HepG2 (cell line): ENCODE data around the gene COX6B1. TPM values are rescaled to one million over a fixed set of nuclear protein-coding genes. Genes with fewer than 3 reads are reported as not detected.

Experiments
- DR1 ChIP-seq: sonication (generic); formaldehyde crosslinking; IDR thresholded peaks from 2 replicates; pipeline ENCODE4 v1.8.0; 2021; ENCODE audit warnings: mild to moderate bottlenecking, missing genetic modification reagents, inconsistent platforms
- FOXC1 ChIP-seq: sonication (generic); formaldehyde crosslinking; IDR thresholded peaks from 2 replicates; pipeline ENCODE4 v1.8.0; 2022; ENCODE audit warnings: mild to moderate bottlenecking, missing genetic modification reagents, borderline replicate concordance
- FOXK2 ChIP-seq: fragments of 450-650 bp; IDR thresholded peaks from 2 replicates; pipeline ENCODE4 v1.6.1; 2016
- FOXO1 ChIP-seq: sonication (generic); formaldehyde crosslinking; IDR thresholded peaks from 2 replicates; pipeline ENCODE4 v1.4.0; 2020; ENCODE audit warnings: missing genetic modification reagents
- PATZ1 ChIP-seq: sonication (generic); formaldehyde crosslinking; IDR thresholded peaks from 2 replicates; pipeline ENCODE4 v1.4.0; 2020; ENCODE audit warnings: missing genetic modification reagents
- SMAD9 ChIP-seq: sonication (generic); formaldehyde crosslinking; IDR thresholded peaks from 2 replicates; pipeline ENCODE4 v1.5.1; 2020; ENCODE audit warnings: mild to moderate bottlenecking, missing genetic modification reagents
- SP4 ChIP-seq: sonication (generic); formaldehyde crosslinking; IDR thresholded peaks from 2 replicates; pipeline ENCODE4 v1.8.1; 2023; ENCODE audit warnings: mild to moderate bottlenecking, missing genetic modification reagents
- ZNF12 ChIP-seq: sonication (generic); formaldehyde crosslinking; IDR thresholded peaks from 2 replicates; pipeline ENCODE4 v1.5.0; 2020; ENCODE audit warnings: missing genetic modification reagents
- ZNF138 ChIP-seq: sonication (generic); formaldehyde crosslinking; IDR thresholded peaks from 2 replicates; pipeline ENCODE4 v1.5.0; 2020; ENCODE audit warnings: mild to moderate bottlenecking, low read depth, missing genetic modification reagents
- ZNF143 ChIP-seq: sonication (generic); formaldehyde crosslinking; IDR thresholded peaks from 2 replicates; pipeline ENCODE4 v1.4.0; 2020; ENCODE audit warnings: missing genetic modification reagents
- ZNF235 ChIP-seq: sonication (generic); formaldehyde crosslinking; IDR thresholded peaks from 2 replicates; pipeline ENCODE4 v1.8.1; 2023; ENCODE audit warnings: mild to moderate bottlenecking, missing genetic modification reagents, borderline replicate concordance
- ZNF350 ChIP-seq: sonication (generic); formaldehyde crosslinking; IDR thresholded peaks from 2 replicates; pipeline ENCODE4 v1.4.0; 2020; ENCODE audit warnings: mild to moderate bottlenecking, low read depth, missing genetic modification reagents, borderline replicate concordance
- ZNF383 ChIP-seq: sonication (generic); formaldehyde crosslinking; IDR thresholded peaks from 2 replicates; pipeline ENCODE4 v1.4.0; 2020; ENCODE audit warnings: missing genetic modification reagents, mild to moderate bottlenecking, borderline replicate concordance
- ZNF496 ChIP-seq: sonication (generic); formaldehyde crosslinking; IDR thresholded peaks from 2 replicates; pipeline ENCODE4 v1.8.1; 2023; ENCODE audit warnings: mild to moderate bottlenecking, moderate library complexity, missing genetic modification reagents; ENCODE audit not compliant: insufficient replicate concordance
- ZNF547 ChIP-seq: sonication (generic); formaldehyde crosslinking; IDR thresholded peaks from 2 replicates; pipeline ENCODE4 v1.5.1; 2020; ENCODE audit warnings: mild to moderate bottlenecking, missing genetic modification reagents
- ZNF552 ChIP-seq: sonication (generic); formaldehyde crosslinking; IDR thresholded peaks from 2 replicates; pipeline ENCODE4 v1.9.0; 2022; ENCODE audit warnings: missing genetic modification reagents, mild to moderate bottlenecking, borderline replicate concordance
- ZNF589 ChIP-seq: sonication (generic); formaldehyde crosslinking; conservative IDR thresholded peaks from 2 replicates; pipeline ENCODE4 v1.8.0; 2022; ENCODE audit warnings: mild to moderate bottlenecking, moderate library complexity, missing genetic modification reagents
- ZNF710 ChIP-seq: sonication (generic); formaldehyde crosslinking; IDR thresholded peaks from 2 replicates; pipeline ENCODE4 v1.5.0; 2020; ENCODE audit warnings: mild to moderate bottlenecking, missing genetic modification reagents, borderline replicate concordance
- polyA plus RNA-seq, 8 experiments: library from polyadenylated mRNA; depleted of rRNA in 3 of 8; stranded (reverse) in 7 of 8; unstranded in 1 of 8; fragments of >200 nt; fragmentation: Illumina TruSeq in 4 of 8; extraction: Trizol in 4 of 8; gene quantifications; 2 replicates each; pipeline versions ENCODE4 v1.2.1 to v1.2.3, GENCODE V29; 2011 to 2016; ENCODE audit warnings: low read depth in 4 of 8, missing spikeins in 1 of 8, mixed read lengths in 1 of 8; ENCODE audit not compliant: insufficient read depth in 1 of 8
- total RNA-seq, 5 experiments: library from RNA; depleted of rRNA; stranded (reverse); fragments of >200 nt; fragmentation: Illumina TruSeq; extraction: Trizol; gene quantifications; 2 replicates each; pipeline ENCODE4 v1.2.3, GENCODE V29; 2016; ENCODE audit warnings: low read depth in 1 of 5
- TF ChIP-seq, protein P1 (sequence below): sonication (generic); formaldehyde crosslinking; IDR thresholded peaks from 2 replicates; pipeline ENCODE4 v1.9.0; 2022; ENCODE audit warnings: missing genetic modification reagents, mild to moderate bottlenecking, borderline replicate concordance
- TF ChIP-seq, protein P2 (sequence below): sonication (generic); formaldehyde crosslinking; IDR thresholded peaks from 2 replicates; pipeline ENCODE4 v1.8.1; 2023; ENCODE audit warnings: mild to moderate bottlenecking, moderate library complexity, missing genetic modification reagents
- TF ChIP-seq, protein P3 (sequence below): IDR thresholded peaks from 2 replicates; pipeline ENCODE4 v1.6.1; 2012; ENCODE audit warnings: inconsistent platforms
- TF ChIP-seq, protein P4 (sequence below): sonication (generic); formaldehyde crosslinking; IDR thresholded peaks from 2 replicates; pipeline ENCODE4 v1.4.0; 2020; ENCODE audit warnings: mild to moderate bottlenecking, missing genetic modification reagents

The COX6B1 gene
- total and polyA plus RNA-seq, 2 of the 13 experiments (the other 11 are each of a cell fraction or from before 2014, with no cell fraction given) = 481 to 487 TPM

GRCh38 chr19:35644206-35644986 lies 3.7 kb upstream of the COX6B1 start (continued):
- TF ChIP-seq ZNF589 (CRISPR knock-in tag) = no peak
- no peak for TF ChIP-seq ZNF547 (CRISPR knock-in tag)
- TF ChIP-seq, protein P1, sequence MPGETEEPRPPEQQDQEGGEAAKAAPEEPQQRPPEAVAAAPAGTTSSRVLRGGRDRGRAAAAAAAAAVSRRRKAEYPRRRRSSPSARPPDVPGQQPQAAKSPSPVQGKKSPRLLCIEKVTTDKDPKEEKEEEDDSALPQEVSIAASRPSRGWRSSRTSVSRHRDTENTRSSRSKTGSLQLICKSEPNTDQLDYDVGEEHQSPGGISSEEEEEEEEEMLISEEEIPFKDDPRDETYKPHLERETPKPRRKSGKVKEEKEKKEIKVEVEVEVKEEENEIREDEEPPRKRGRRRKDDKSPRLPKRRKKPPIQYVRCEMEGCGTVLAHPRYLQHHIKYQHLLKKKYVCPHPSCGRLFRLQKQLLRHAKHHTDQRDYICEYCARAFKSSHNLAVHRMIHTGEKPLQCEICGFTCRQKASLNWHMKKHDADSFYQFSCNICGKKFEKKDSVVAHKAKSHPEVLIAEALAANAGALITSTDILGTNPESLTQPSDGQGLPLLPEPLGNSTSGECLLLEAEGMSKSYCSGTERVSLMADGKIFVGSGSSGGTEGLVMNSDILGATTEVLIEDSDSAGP (CRISPR knock-in tag) = peak; percentile 38; the same call in 1 of the 2 replicates
- TF ChIP-seq ZNF138 = 0 out of 2 replicates have a peak, but pooled peaks have one; percentile 61
- TF ChIP-seq, protein P2, sequence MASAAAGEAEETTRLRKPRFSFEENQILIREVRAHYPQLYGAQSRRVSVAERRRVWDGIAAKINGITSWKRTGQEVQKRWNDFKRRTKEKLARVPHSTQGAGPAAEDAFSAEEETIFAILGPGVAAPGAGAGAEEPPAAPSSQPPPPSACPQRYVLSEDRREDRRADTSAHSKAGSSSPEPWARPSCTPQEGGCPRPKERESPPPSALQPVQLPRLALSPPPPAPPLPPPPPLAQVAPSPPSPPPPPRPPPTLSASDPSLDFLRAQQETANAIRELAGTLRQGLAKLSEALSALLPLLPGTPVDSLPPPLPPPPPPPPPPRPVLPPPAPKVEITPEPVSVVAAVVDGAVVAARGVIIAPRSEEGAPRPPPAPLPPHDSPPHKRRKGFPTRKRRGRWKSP (CRISPR knock-in tag) = peak; percentile 60; the same call in 1 of the 2 replicates
- TF ChIP-seq ZNF496 (CRISPR knock-in tag) = no peak
- TF ChIP-seq ZNF235 = peak; percentile 87
- peak; percentile 59; the same call in 1 of the 2 replicates for TF ChIP-seq DR1
- no peak for TF ChIP-seq SMAD9
- peak; percentile 78 for TF ChIP-seq SP4
- TF ChIP-seq, protein P3, sequence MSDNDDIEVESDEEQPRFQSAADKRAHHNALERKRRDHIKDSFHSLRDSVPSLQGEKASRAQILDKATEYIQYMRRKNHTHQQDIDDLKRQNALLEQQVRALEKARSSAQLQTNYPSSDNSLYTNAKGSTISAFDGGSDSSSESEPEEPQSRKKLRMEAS = peak; percentile 53
- no peak for TF ChIP-seq FOXK2
- peak; percentile 83 for TF ChIP-seq ZNF12 (CRISPR knock-in tag)
- peak; percentile 61; the same call in 1 of the 2 replicates for TF ChIP-seq FOXC1 (CRISPR knock-in tag)
- no peak for TF ChIP-seq FOXO1 (CRISPR knock-in tag)
- peak; percentile 82 for TF ChIP-seq PATZ1 (CRISPR knock-in tag)
- TF ChIP-seq ZNF710 (CRISPR knock-in tag) = peak; percentile 86; the same call in 1 of the 2 replicates
- TF ChIP-seq ZNF552 (CRISPR knock-in tag) = no peak
- TF ChIP-seq, protein P4, sequence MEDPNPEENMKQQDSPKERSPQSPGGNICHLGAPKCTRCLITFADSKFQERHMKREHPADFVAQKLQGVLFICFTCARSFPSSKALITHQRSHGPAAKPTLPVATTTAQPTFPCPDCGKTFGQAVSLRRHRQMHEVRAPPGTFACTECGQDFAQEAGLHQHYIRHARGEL (CRISPR knock-in tag) = no peak
- no peak for TF ChIP-seq ZNF143 (CRISPR knock-in tag)
- TF ChIP-seq ZNF383 = 0 out of 2 replicates have a peak, but pooled peaks have one; percentile 17
- peak; percentile 13; the same call in 1 of the 2 replicates for TF ChIP-seq ZNF350 (CRISPR knock-in tag)
